ENCODE data around the gene SERP1.
"Not testable (repeated sequence)": the region's sequence is repeated elsewhere in the genome, so short reads cannot be mapped to it uniquely, and the experiment has no call there.

The SERP1 gene

GRCh38 chr3:150503402-150504099, 42.7 kb downstream of the SERP1 start:
- TF ChIP-seq CTCF (IDR thresholded peaks at IDR 0.05; ENCODE audit: extremely low read depth, missing control alignments) = no peak
- DNase-seq (ENCODE audit: low spot score) = no peak

- not testable (repeated sequence) for DNase-seq (ENCODE audit: low spot score)
Observed at GRCh38 chr3:150500960-150501359, 45.3 kb downstream of the SERP1 start.

GRCh38 chr3:150497956-150498355, 48.3 kb downstream of the SERP1 start:
- DNase-seq (ENCODE audit: low spot score) = no peak
- TF ChIP-seq CTCF (IDR thresholded peaks at IDR 0.05; ENCODE audit: extremely low read depth, missing control alignments) = no peak

- no peak for TF ChIP-seq CTCF (IDR thresholded peaks at IDR 0.05; ENCODE audit: extremely low read depth, missing control alignments)
- DNase-seq (ENCODE audit: low spot score) = peak; percentile 46
Observed at GRCh38 chr3:150495563-150496168, 50.6 kb downstream of the SERP1 start.

- DNase-seq (ENCODE audit: low spot score) = no peak
- no peak for TF ChIP-seq CTCF (IDR thresholded peaks at IDR 0.05; ENCODE audit: extremely low read depth, missing control alignments)
Observed at GRCh38 chr3:150495149-150495548, 51.1 kb downstream of the SERP1 start.

GRCh38 chr3:150494411-150494977, 51.8 kb downstream of the SERP1 start:
- no peak for DNase-seq (ENCODE audit: low spot score)
- TF ChIP-seq CTCF (IDR thresholded peaks at IDR 0.05; ENCODE audit: extremely low read depth, missing control alignments) = no peak

Measured in GM20000 (cell line).